ENCODE data around the gene MUC12. TPM values are rescaled to one million over a fixed set of nuclear protein-coding genes. Genes with fewer than 3 reads are reported as not detected.

Gene MUC12
- total and polyA plus RNA-seq, 2 of the 13 experiments (the other 11 are each of a cell fraction or from before 2014, with no cell fraction given) = not detected

GRCh38 chr7:100991631-100992030 lies 22.3 kb downstream of the MUC12 start:
- Histone ChIP-seq H3K4me3 (replicated peaks in 1 of 3; ENCODE audit: insufficient read depth in 1 of 3, low read depth in 2 of 3, low read length in 3 of 3) (no peak overlapping the region), H2AFZ (ENCODE audit: low read length) (no peak overlapping the region), H3K79me2 (ENCODE audit: insufficient read depth, low read length) (no peaks in the 10 kb centered on the region), H3K27ac (ENCODE audit: extremely low read length, insufficient read depth, low read length) (no peak overlapping the region), H3K9me3 (ENCODE audit: low read length) (no peaks in the 10 kb centered on the region), H3K36me3 (replicated peaks in 1 of 2; ENCODE audit: control insufficient read depth in 1 of 2, insufficient read depth in 2 of 2, low read length in 2 of 2) (no peaks in the 10 kb centered on the region), H4K20me1 (ENCODE audit: insufficient read depth, low read length) (no peaks in the 10 kb centered on the region), H3K4me2 (ENCODE audit: low read depth, low read length) (no peak overlapping the region), H3K9ac (ENCODE audit: insufficient read depth, low read depth, low read length) (no peak overlapping the region), H3K4me1 (ENCODE audit: insufficient read depth, low read length) (no peaks in the 10 kb centered on the region), H3K27me3 (ENCODE audit: control insufficient read depth in 1 of 2, insufficient read depth in 2 of 2, low read length in 2 of 2) (peaks cover 0 to 25% of the 10 kb centered on the region in 2 experiments; a peak in 3 of 5 replicates)
- ChIA-PET POLR2A (no interaction called here), CTCF (ENCODE audit: low intra/inter-chr PET ratio, low total read pairs) (no interaction called here)
- ATAC-seq (no peak), DNase-seq (ENCODE audit: low spot score) (no peak), FAIRE-seq (no peak)
- BruUV-seq (replicated peaks) = no TSS peak
- in situ Hi-C loops (cut with HindIII; ENCODE audit: extremely low pct_ligation_motif_present, low pct_unique_long_range_greater_than_20kb) (no loop called here), intact Hi-C loops (cut with micrococcal nuclease; ENCODE audit: unreplicated experiment) (no loop called here)
- no peak for TF ChIP-seq SNAI1 (CRISPR knock-in tag; IDR thresholded peaks at IDR 0.05; ENCODE audit: borderline replicate concordance)
- no peak for TF ChIP-seq CERS6 (CRISPR knock-in tag; IDR thresholded peaks at IDR 0.05)
- TF ChIP-seq ZFP91 (CRISPR knock-in tag; IDR thresholded peaks at IDR 0.05; ENCODE audit: borderline replicate concordance) = no peak
- no peak for TF ChIP-seq ZBTB20 (CRISPR knock-in tag; IDR thresholded peaks at IDR 0.05; ENCODE audit: borderline replicate concordance, low read depth)
- TF ChIP-seq ZNF609 (CRISPR knock-in tag; IDR thresholded peaks at IDR 0.05; ENCODE audit: borderline replicate concordance) = no peak
- no peak for TF ChIP-seq ZBTB38 (CRISPR knock-in tag; IDR thresholded peaks at IDR 0.05)
- TF ChIP-seq, protein P1, sequence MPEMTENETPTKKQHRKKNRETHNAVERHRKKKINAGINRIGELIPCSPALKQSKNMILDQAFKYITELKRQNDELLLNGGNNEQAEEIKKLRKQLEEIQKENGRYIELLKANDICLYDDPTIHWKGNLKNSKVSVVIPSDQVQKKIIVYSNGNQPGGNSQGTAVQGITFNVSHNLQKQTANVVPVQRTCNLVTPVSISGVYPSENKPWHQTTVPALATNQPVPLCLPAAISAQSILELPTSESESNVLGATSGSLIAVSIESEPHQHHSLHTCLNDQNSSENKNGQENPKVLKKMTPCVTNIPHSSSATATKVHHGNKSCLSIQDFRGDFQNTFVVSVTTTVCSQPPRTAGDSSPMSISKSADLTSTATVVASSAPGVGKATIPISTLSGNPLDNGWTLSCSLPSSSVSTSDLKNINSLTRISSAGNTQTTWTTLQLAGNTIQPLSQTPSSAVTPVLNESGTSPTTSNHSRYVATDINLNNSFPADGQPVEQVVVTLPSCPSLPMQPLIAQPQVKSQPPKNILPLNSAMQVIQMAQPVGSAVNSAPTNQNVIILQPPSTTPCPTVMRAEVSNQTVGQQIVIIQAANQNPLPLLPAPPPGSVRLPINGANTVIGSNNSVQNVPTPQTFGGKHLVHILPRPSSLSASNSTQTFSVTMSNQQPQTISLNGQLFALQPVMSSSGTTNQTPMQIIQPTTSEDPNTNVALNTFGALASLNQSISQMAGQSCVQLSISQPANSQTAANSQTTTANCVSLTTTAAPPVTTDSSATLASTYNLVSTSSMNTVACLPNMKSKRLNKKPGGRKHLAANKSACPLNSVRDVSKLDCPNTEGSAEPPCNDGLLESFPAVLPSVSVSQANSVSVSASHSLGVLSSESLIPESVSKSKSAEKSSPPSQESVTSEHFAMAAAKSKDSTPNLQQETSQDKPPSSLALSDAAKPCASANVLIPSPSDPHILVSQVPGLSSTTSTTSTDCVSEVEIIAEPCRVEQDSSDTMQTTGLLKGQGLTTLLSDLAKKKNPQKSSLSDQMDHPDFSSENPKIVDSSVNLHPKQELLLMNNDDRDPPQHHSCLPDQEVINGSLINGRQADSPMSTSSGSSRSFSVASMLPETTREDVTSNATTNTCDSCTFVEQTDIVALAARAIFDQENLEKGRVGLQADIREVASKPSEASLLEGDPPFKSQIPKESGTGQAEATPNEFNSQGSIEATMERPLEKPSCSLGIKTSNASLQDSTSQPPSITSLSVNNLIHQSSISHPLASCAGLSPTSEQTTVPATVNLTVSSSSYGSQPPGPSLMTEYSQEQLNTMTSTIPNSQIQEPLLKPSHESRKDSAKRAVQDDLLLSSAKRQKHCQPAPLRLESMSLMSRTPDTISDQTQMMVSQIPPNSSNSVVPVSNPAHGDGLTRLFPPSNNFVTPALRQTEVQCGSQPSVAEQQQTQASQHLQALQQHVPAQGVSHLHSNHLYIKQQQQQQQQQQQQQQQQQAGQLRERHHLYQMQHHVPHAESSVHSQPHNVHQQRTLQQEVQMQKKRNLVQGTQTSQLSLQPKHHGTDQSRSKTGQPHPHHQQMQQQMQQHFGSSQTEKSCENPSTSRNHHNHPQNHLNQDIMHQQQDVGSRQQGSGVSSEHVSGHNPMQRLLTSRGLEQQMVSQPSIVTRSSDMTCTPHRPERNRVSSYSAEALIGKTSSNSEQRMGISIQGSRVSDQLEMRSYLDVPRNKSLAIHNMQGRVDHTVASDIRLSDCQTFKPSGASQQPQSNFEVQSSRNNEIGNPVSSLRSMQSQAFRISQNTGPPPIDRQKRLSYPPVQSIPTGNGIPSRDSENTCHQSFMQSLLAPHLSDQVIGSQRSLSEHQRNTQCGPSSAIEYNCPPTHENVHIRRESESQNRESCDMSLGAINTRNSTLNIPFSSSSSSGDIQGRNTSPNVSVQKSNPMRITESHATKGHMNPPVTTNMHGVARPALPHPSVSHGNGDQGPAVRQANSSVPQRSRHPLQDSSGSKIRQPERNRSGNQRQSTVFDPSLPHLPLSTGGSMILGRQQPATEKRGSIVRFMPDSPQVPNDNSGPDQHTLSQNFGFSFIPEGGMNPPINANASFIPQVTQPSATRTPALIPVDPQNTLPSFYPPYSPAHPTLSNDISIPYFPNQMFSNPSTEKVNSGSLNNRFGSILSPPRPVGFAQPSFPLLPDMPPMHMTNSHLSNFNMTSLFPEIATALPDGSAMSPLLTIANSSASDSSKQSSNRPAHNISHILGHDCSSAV (CRISPR knock-in tag; IDR thresholded peaks at IDR 0.05; ENCODE audit: borderline replicate concordance) = no peak
- 51% methylated on average over 9 of the region's 9 CpGs for WGBS (ENCODE audit: low lambda C conversion rate)

All from HepG2 (cell line).